Mesenchymal stem cell (in vitro differentiated cells and primary cell): ENCODE measurements around the gene SPATA6L.
"Not testable (repeated sequence)": the region's sequence is repeated elsewhere in the genome, so short reads cannot be mapped to it uniquely, and the experiment has no call there.

ENCODE experiments used
- DNase-seq: peaks from one replicate; pipeline ENCODE4 v3.0.0-alpha.2; 2013
- H2AFZ ChIP-seq: one replicate; pipeline ENCODE4 v1.6.1; 2013; ENCODE audit warnings: low read depth, mild to moderate bottlenecking, control low read depth, inconsistent platforms, low read length, moderate library complexity
- H2AK5ac ChIP-seq: 2 replicates; pipeline ENCODE4 v1.6.1; 2013; ENCODE audit warnings: low read length, moderate library complexity, mild to moderate bottlenecking, inconsistent platforms; ENCODE audit not compliant: severe bottlenecking
- H2BK120ac ChIP-seq: one replicate; pipeline ENCODE4 v1.6.1; 2013; ENCODE audit warnings: low read depth, mild to moderate bottlenecking, inconsistent platforms, low read length, moderate library complexity
- H2BK12ac ChIP-seq, 2 experiments: one replicate each; pipeline ENCODE4 v1.6.1; 2013; ENCODE audit warnings: inconsistent platforms in 2 of 2, low read length in 2 of 2, mild to moderate bottlenecking in 2 of 2, moderate library complexity in 2 of 2, control low read depth in 1 of 2
- H2BK15ac ChIP-seq: one replicate; pipeline ENCODE4 v1.6.1; 2013; ENCODE audit warnings: mild to moderate bottlenecking, low read depth, inconsistent platforms; ENCODE audit not compliant: poor library complexity, severe bottlenecking
- H2BK5ac ChIP-seq: 2 replicates; pipeline ENCODE4 v1.6.1; 2013; ENCODE audit warnings: low read depth, mild to moderate bottlenecking, low read length, control low read depth, inconsistent platforms; ENCODE audit not compliant: poor library complexity, severe bottlenecking
- H3K14ac ChIP-seq, 2 experiments: one replicate each; pipeline ENCODE4 v1.6.1; 2013; ENCODE audit warnings: inconsistent platforms in 2 of 2, low read length in 2 of 2, control low read depth in 1 of 2, mild to moderate bottlenecking in 1 of 2, moderate library complexity in 1 of 2
- H3K18ac ChIP-seq, 2 experiments: one replicate each; pipeline ENCODE4 v1.6.1; 2013; ENCODE audit warnings: inconsistent platforms in 2 of 2, low read length in 2 of 2, control low read depth in 1 of 2, low read depth in 1 of 2, mild to moderate bottlenecking in 1 of 2
- H3K23ac ChIP-seq, 2 experiments: one replicate each; pipeline ENCODE4 v1.6.1; 2013; ENCODE audit warnings: inconsistent platforms in 2 of 2, low read length in 2 of 2, mild to moderate bottlenecking in 2 of 2, moderate library complexity in 2 of 2, control low read depth in 1 of 2
- H3K27ac ChIP-seq: 2 replicates; pipeline ENCODE4 v1.5.1; 2013; ENCODE audit warnings: mild to moderate bottlenecking, moderate library complexity, low read length, control low read depth, inconsistent platforms; ENCODE audit not compliant: poor library complexity, severe bottlenecking
- H3K27me3 ChIP-seq, 2 experiments: 2 replicates each; pipeline versions ENCODE4 v1.6.1 to v1.7.0; 2013; ENCODE audit warnings: low read length in 2 of 2, mild to moderate bottlenecking in 2 of 2, moderate library complexity in 2 of 2, control low read depth in 1 of 2, inconsistent platforms in 1 of 2; ENCODE audit not compliant: control insufficient read depth in 1 of 2, insufficient read depth in 1 of 2
- H3K36me3 ChIP-seq, 2 experiments: 2 replicates each; pipeline versions ENCODE4 v1.6.1 to v1.7.0; 2013; ENCODE audit warnings: low read length in 2 of 2, control low read depth in 1 of 2, inconsistent platforms in 1 of 2, low read depth in 1 of 2, mild to moderate bottlenecking in 1 of 2; ENCODE audit not compliant: insufficient read depth in 2 of 2, control insufficient read depth in 1 of 2
- H3K4ac ChIP-seq, 2 experiments: one replicate each; pipeline ENCODE4 v1.6.1; 2013; ENCODE audit warnings: inconsistent platforms in 2 of 2, low read length in 2 of 2, mild to moderate bottlenecking in 2 of 2, moderate library complexity in 2 of 2, control low read depth in 1 of 2, low read depth in 1 of 2
- H3K4me1 ChIP-seq: 2 replicates; pipeline ENCODE4 v1.6.1; 2013; ENCODE audit warnings: low read depth, low read length, control low read depth; ENCODE audit not compliant: control insufficient read depth, insufficient read depth
- H3K4me2 ChIP-seq: 2 replicates; pipeline ENCODE4 v1.6.1; 2013; ENCODE audit warnings: low read length, mild to moderate bottlenecking, inconsistent platforms; ENCODE audit not compliant: poor library complexity, severe bottlenecking
- H3K4me3 ChIP-seq, 2 experiments: 2 replicates each; pipeline versions ENCODE4 v1.5.1 to v1.7.0; 2013; ENCODE audit warnings: low read length in 2 of 2, mild to moderate bottlenecking in 2 of 2, control low read depth in 1 of 2, low read depth in 1 of 2; ENCODE audit not compliant: insufficient read depth in 1 of 2
- H3K79me1 ChIP-seq: replicated peaks from 2 replicates; pipeline ENCODE4 v1.6.1; 2013; ENCODE audit warnings: mild to moderate bottlenecking, control low read depth, low read length, inconsistent platforms; ENCODE audit not compliant: poor library complexity, severe bottlenecking
- H3K9ac ChIP-seq: 2 replicates; pipeline ENCODE4 v1.7.0; 2013; ENCODE audit warnings: mild to moderate bottlenecking, low read length, moderate library complexity
- H3K9me3 ChIP-seq: 2 replicates; pipeline ENCODE4 v1.7.0; 2013; ENCODE audit warnings: mild to moderate bottlenecking, low read length; ENCODE audit not compliant: control insufficient read depth
- H4K8ac ChIP-seq: one replicate; pipeline ENCODE4 v1.6.1; 2013; ENCODE audit warnings: inconsistent platforms, mild to moderate bottlenecking, low read length, moderate library complexity
- H4K91ac ChIP-seq: one replicate; pipeline ENCODE4 v1.6.1; 2013; ENCODE audit warnings: mild to moderate bottlenecking, low read length, inconsistent platforms
- WGBS: methylation state at CpG from one replicate; pipeline ENCODE4 v1.1.7; 2013; ENCODE audit warnings: mixed read lengths; 5-methylcytosine and 5-hydroxymethylcytosine counted together

SPATA6L gene

DNA sequence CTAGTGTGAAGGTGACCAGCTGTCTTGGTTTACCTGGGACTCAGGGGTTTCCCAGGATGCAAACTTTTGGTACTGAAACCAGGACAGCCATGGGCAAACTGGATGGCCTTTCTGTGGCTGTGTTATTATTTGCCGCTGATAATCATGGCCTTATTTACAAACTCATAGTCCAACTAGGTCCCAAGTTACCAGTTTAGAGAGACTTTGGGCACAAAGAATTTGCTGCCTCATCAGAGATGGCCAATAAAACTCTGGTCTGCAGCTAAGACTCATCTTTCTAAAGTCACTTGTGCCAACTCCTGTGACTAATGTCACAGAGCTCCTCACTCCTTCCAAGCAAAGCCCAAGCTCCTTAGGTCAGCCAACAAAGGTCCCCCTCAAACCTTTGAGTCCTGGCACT lies 51.7 kb downstream of the SPATA6L start:
- Histone ChIP-seq H3K9ac (peak overlapping the region; percentile 37), H2AFZ (no peak overlapping the region), H3K4ac (no peak overlapping the region), H3K18ac (no peak overlapping the region), H3K36me3 (no peaks in the 10 kb centered on the region), H2AK5ac (no peak overlapping the region), H2BK15ac (no peak overlapping the region), H3K4me3 (peak overlapping the region in 1 of 2 experiments; percentile 17), H3K4me1 (no peaks in the 10 kb centered on the region), H4K8ac (no peak overlapping the region), H3K79me1 (no peaks in the 10 kb centered on the region), H3K4me2 (no peak overlapping the region), H3K9me3 (no peaks in the 10 kb centered on the region), H2BK120ac (no peak overlapping the region), H3K23ac (no peak overlapping the region), H4K91ac (no peak overlapping the region), H2BK5ac (no peak overlapping the region), H3K14ac (no peak overlapping the region), H3K27ac (no peak overlapping the region), H2BK12ac (no peak overlapping the region), H3K27me3 (no peaks in the 10 kb centered on the region)
- DNase-seq, result no peak
- WGBS, result 100% methylated on average over 1 of the region's 1 CpG

DNA sequence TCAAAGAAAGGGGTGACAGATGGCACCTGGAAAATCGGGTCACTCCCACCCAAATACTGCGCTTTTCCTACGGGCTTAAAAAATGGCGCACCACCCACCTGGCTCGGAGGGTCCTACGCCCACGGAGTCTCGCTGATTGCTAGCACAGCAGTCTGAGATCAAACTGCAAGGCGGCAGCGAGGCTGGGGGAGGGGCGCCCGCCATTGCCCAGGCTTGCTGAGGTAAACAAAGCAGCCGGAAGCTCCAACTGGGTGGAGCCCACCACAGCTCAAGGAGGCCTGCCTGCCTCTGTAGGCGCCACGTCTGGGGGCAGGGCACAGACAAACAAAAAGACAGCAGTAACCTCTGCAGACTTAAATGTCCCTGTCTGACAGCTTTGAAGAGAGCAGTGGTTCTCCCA lies 60.2 kb downstream of the SPATA6L start:
- not testable (repeated sequence) for H3K23ac ChIP-seq, H3K18ac ChIP-seq, H3K27ac ChIP-seq, H3K4ac ChIP-seq, H2BK15ac ChIP-seq, H2BK12ac ChIP-seq, H3K36me3 ChIP-seq, H2AK5ac ChIP-seq, H3K4me3 ChIP-seq, H2BK5ac ChIP-seq, H3K4me1 ChIP-seq, H4K91ac ChIP-seq, H3K79me1 ChIP-seq, H3K4me2 ChIP-seq, H3K9me3 ChIP-seq, H3K27me3 ChIP-seq, H4K8ac ChIP-seq, DNase-seq, H3K14ac ChIP-seq, H2AFZ ChIP-seq, H3K9ac ChIP-seq, H2BK120ac ChIP-seq
- WGBS, result 90% methylated on average over 11 of the region's 15 CpGs

GRCh38 chr9:4604678-4605095 lies 61.6 kb downstream of the SPATA6L start:
- no peak overlapping the region for H2BK5ac ChIP-seq
- no peaks in the 10 kb centered on the region for H3K36me3 ChIP-seq

DNA sequence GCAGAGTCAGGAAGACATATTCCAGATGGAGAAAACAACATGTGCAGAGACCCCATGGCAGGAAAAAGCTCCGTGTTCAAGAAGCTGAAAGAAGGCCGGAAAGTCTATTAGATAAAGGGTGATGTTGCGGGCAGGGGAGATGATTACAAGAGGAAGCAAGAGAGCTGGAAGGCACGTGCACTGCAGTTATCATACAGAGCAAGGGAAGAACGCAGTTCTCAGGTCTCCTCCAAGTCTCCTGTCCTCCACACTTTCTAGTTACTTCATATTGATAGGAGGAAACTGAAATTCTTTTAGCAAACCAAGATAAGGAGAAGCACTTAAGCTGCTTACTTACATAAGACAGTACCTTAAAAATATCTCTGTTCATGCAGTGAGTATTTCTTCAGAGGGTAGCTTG lies 62.5 kb downstream of the SPATA6L start:
- H2BK120ac ChIP-seq, result no peak overlapping the region
- no peak for DNase-seq
- H3K9ac ChIP-seq, result no peak overlapping the region

More at GRCh38 chr9:4604678-4605095, 61.6 kb downstream of the SPATA6L start:
- no peaks in the 10 kb centered on the region for H3K4me1 ChIP-seq
- no peak overlapping the region for H2AK5ac ChIP-seq
- no peak overlapping the region for H3K18ac ChIP-seq
- H3K4ac ChIP-seq, result no peak overlapping the region
- DNase-seq, result peak; percentile 67
- no peaks in the 10 kb centered on the region for H3K27me3 ChIP-seq
- H3K9me3 ChIP-seq, result no peaks in the 10 kb centered on the region
- no peak overlapping the region for H3K27ac ChIP-seq
- H4K91ac ChIP-seq, result no peak overlapping the region
- no peak overlapping the region for H2BK12ac ChIP-seq
- H3K4me2 ChIP-seq, result no peak overlapping the region
- H2BK15ac ChIP-seq, result no peak overlapping the region
- no peak overlapping the region for H4K8ac ChIP-seq
- no peak overlapping the region for H3K4me3 ChIP-seq
- H3K23ac ChIP-seq, result no peak overlapping the region
- H3K9ac ChIP-seq, result no peak overlapping the region
- H2AFZ ChIP-seq, result no peak overlapping the region
- no peaks in the 10 kb centered on the region for H3K79me1 ChIP-seq
- no peak overlapping the region for H2BK120ac ChIP-seq
- no peak overlapping the region for H3K14ac ChIP-seq

More for the DNA sequence above, 62.5 kb downstream of the SPATA6L start:
- H2BK15ac ChIP-seq, result no peak overlapping the region
- no peaks in the 10 kb centered on the region for H3K4me1 ChIP-seq
- H3K27me3 ChIP-seq, result no peaks in the 10 kb centered on the region
- H3K27ac ChIP-seq, result no peak overlapping the region
- H2AFZ ChIP-seq, result no peak overlapping the region
- 83% methylated on average over 4 of the region's 5 CpGs for WGBS
- no peaks in the 10 kb centered on the region for H3K36me3 ChIP-seq
- no peak overlapping the region for H3K4ac ChIP-seq
- H3K4me2 ChIP-seq, result no peak overlapping the region
- no peak overlapping the region for H2BK5ac ChIP-seq
- H4K8ac ChIP-seq, result no peak overlapping the region
- H2AK5ac ChIP-seq, result no peak overlapping the region
- no peak overlapping the region for H3K23ac ChIP-seq
- H3K79me1 ChIP-seq, result no peaks in the 10 kb centered on the region
- no peak overlapping the region for H4K91ac ChIP-seq
- no peaks in the 10 kb centered on the region for H3K9me3 ChIP-seq
- H3K14ac ChIP-seq, result no peak overlapping the region
- H3K4me3 ChIP-seq, result no peak overlapping the region
- no peak overlapping the region for H2BK12ac ChIP-seq
- no peak overlapping the region for H3K18ac ChIP-seq
